SK-N-SH (cell line): Measurements from ENCODE around the gene TRIOBP. TPM values are rescaled to one million over a fixed set of nuclear protein-coding genes. Genes with fewer than 3 reads are reported as not detected.
A peak's percentile ranks its signal among the peaks of the same experiment; 100 is the strongest.

Experiments used
- CTCF ChIA-PET: fragments of 300-600, 350-600 bp; formaldehyde crosslinking; extraction: SDS; loops from one replicate; lab custom pipeline; 2021; lab: Yijun Ruan, JAX
- POLR2A ChIA-PET: fragments of 350-600 bp; sonication (Branson Sonifier 250); formaldehyde crosslinking; extraction: SDS; loops from one replicate; lab custom pipeline; 2020; ENCODE audit warnings: antibody characterized with exemption, inconsistent platforms; lab: Yijun Ruan, JAX
- DNase-seq: peaks from one replicate; pipeline ENCODE4 v3.0.0; 2012
- H2AFZ ChIP-seq: fragments of 200-600 bp; sonication (generic); 2 replicates; pipeline ENCODE4 v1.8.1; 2016; ENCODE audit warnings: antibody characterized with exemption, mild to moderate bottlenecking, low read depth
- H3F3A ChIP-seq: fragments of 200-600 bp; sonication (generic); replicated peaks from 2 replicates; pipeline ENCODE3; 2016; ENCODE audit warnings: antibody characterized with exemption, mild to moderate bottlenecking; ENCODE audit not compliant: insufficient read depth
- H3K27ac ChIP-seq, 2 experiments: fragments of 200-500 bp in 1 of 2; fragments of 200-600 bp in 1 of 2; sonication (Bioruptor generic) in 1 of 2; sonication (generic), shearing (Covaris generic) in 1 of 2; 2 replicates each; pipeline versions ENCODE4 v1.5.1 to v1.6.1; 2014 to 2016; ENCODE audit warnings: low read depth in 2 of 2, inconsistent platforms in 1 of 2, low read length in 1 of 2, mild to moderate bottlenecking in 1 of 2, mixed read lengths in 1 of 2
- H3K27me3 ChIP-seq: fragments of 200-600 bp; sonication (generic), shearing (Covaris generic); 2 replicates; pipeline ENCODE4 v1.6.1; 2016; ENCODE audit warnings: mixed run types; ENCODE audit not compliant: insufficient read depth
- H3K36me3 ChIP-seq, 2 experiments: fragments of 200-500 bp in 1 of 2; fragments of 200-600 bp in 1 of 2; sonication (Bioruptor generic) in 1 of 2; sonication (generic) in 1 of 2; replicated peaks in 1 of 2; 2 replicates each; pipeline versions ENCODE3 to v1.5.1; 2014 to 2016; ENCODE audit warnings: low read length in 1 of 2, mild to moderate bottlenecking in 1 of 2; ENCODE audit not compliant: insufficient read depth in 2 of 2, control insufficient read depth in 1 of 2
- H3K4me1 ChIP-seq, 2 experiments: fragments of 200-500 bp in 1 of 2; fragments of 200-600 bp in 1 of 2; sonication (Bioruptor generic) in 1 of 2; sonication (generic), shearing (Covaris generic) in 1 of 2; 2 replicates each; pipeline versions ENCODE4 v1.5.1 to v1.6.1; 2014 to 2016; ENCODE audit warnings: low read depth in 1 of 2, low read length in 1 of 2, mixed run types in 1 of 2; ENCODE audit not compliant: insufficient read depth in 2 of 2, control insufficient read depth in 1 of 2
- H3K4me2 ChIP-seq: fragments of 200-600 bp; sonication (generic), shearing (Covaris generic); 2 replicates; pipeline ENCODE4 v1.6.1; 2017; ENCODE audit warnings: mixed run types
- H3K4me3 ChIP-seq, 2 experiments: fragments of 200-500 bp in 1 of 2; fragments of 200-600 bp in 1 of 2; sonication (Bioruptor generic) in 1 of 2; sonication (generic), shearing (Covaris generic) in 1 of 2; 2 replicates each; pipeline versions ENCODE4 v1.5.1 to v1.8.1; 2014 to 2016; ENCODE audit warnings: low read depth in 2 of 2, inconsistent platforms in 1 of 2, low read length in 1 of 2, mild to moderate bottlenecking in 1 of 2, mixed read lengths in 1 of 2, moderate library complexity in 1 of 2
- H3K79me2 ChIP-seq: fragments of 200-600 bp; sonication (generic); 2 replicates; pipeline ENCODE4 v1.8.1; 2017; ENCODE audit warnings: mild to moderate bottlenecking; ENCODE audit not compliant: insufficient read depth
- H3K9ac ChIP-seq: fragments of 200-600 bp; sonication (generic); 2 replicates; pipeline ENCODE4 v1.6.1; 2017; ENCODE audit warnings: mixed run types
- H3K9me2 ChIP-seq: fragments of 200-600 bp; sonication (generic); 2 replicates; pipeline ENCODE4 v1.6.1; 2017; ENCODE audit warnings: mixed run types
- H3K9me3 ChIP-seq: fragments of 200-600 bp; sonication (generic); 2 replicates; pipeline ENCODE4 v1.6.1; 2017; ENCODE audit warnings: mixed run types, mild to moderate bottlenecking, moderate library complexity
- H4K20me1 ChIP-seq: fragments of 200-600 bp; sonication (generic); 2 replicates; pipeline ENCODE4 v1.6.1; 2017; ENCODE audit warnings: mild to moderate bottlenecking, mixed run types; ENCODE audit not compliant: insufficient read depth
- ELF1 ChIP-seq: IDR thresholded peaks from 2 replicates; pipeline ENCODE4 v1.4.0; 2012
- EZH2phosphoT487 ChIP-seq: fragments of 200-600 bp; sonication (generic); IDR thresholded peaks from 2 replicates; pipeline ENCODE4 v1.6.1; 2017; ENCODE audit warnings: low read depth, mixed run types, mild to moderate bottlenecking, antibody characterized with exemption, moderate library complexity, borderline replicate concordance
- FOSL2 ChIP-seq: IDR thresholded peaks from 2 replicates; pipeline ENCODE4 v1.4.0; 2012; ENCODE audit warnings: low read depth, mild to moderate bottlenecking, moderate library complexity, borderline replicate concordance
- FOXJ3 ChIP-seq: sonication (generic); formaldehyde crosslinking; IDR thresholded peaks from 2 replicates; pipeline ENCODE4 v1.5.1; 2020; ENCODE audit warnings: mild to moderate bottlenecking, missing genetic modification reagents
- FOXM1 ChIP-seq: IDR thresholded peaks from 2 replicates; pipeline ENCODE4 v1.4.0; 2012; ENCODE audit warnings: low read depth, mild to moderate bottlenecking
- MEF2A ChIP-seq: IDR thresholded peaks from 2 replicates; pipeline ENCODE4 v1.4.0; 2012; ENCODE audit warnings: low read depth, borderline replicate concordance
- POLR2AphosphoS5 ChIP-seq: IDR thresholded peaks from 2 replicates; pipeline ENCODE4 v1.6.1; 2012; ENCODE audit warnings: low read depth, low read length
- RAD21 ChIP-seq: IDR thresholded peaks from 2 replicates; pipeline ENCODE4 v1.6.1; 2012; ENCODE audit warnings: mild to moderate bottlenecking, low read length
- RCOR1 ChIP-seq: fragments of 150-350 bp; IDR thresholded peaks from 2 replicates; pipeline ENCODE4 v1.6.1; 2017; ENCODE audit warnings: antibody characterized with exemption, low read length
- RXRA ChIP-seq: IDR thresholded peaks from 2 replicates; pipeline ENCODE4 v1.4.0; 2012; ENCODE audit warnings: low read depth, mild to moderate bottlenecking, borderline replicate concordance
- SMC3 ChIP-seq: IDR thresholded peaks from 2 replicates; pipeline ENCODE4 v1.6.1; 2012; ENCODE audit warnings: low read depth, low read length, improper control_type of control experiment
- YY1 ChIP-seq: IDR thresholded peaks from 2 replicates; pipeline ENCODE4 v1.4.0; 2012; ENCODE audit warnings: low read depth, mild to moderate bottlenecking
- WGBS: methylation state at CpG from one replicate; pipeline ENCODE4 v1.1.6; 2017; ENCODE audit warnings: low lambda C conversion rate; 5-methylcytosine and 5-hydroxymethylcytosine counted together
- polyA plus RNA-seq, 3 experiments: library from polyadenylated mRNA; depleted of rRNA; stranded (reverse); fragments of >200 nt; gene quantifications; 2 replicates each; pipeline ENCODE4 v1.2.3, GENCODE V29; 2012
- TF ChIP-seq, protein P1 (sequence below): IDR thresholded peaks from 2 replicates; pipeline ENCODE4 v1.4.0; 2012; ENCODE audit warnings: low read depth, borderline replicate concordance
- TF ChIP-seq, protein P2 (sequence below): IDR thresholded peaks from 2 replicates; pipeline ENCODE4; 2012

Gene TRIOBP
- polyA plus RNA-seq, 1 of the 3 experiments (the other 2 are of a cell fraction), result 43.6 TPM

DNA sequence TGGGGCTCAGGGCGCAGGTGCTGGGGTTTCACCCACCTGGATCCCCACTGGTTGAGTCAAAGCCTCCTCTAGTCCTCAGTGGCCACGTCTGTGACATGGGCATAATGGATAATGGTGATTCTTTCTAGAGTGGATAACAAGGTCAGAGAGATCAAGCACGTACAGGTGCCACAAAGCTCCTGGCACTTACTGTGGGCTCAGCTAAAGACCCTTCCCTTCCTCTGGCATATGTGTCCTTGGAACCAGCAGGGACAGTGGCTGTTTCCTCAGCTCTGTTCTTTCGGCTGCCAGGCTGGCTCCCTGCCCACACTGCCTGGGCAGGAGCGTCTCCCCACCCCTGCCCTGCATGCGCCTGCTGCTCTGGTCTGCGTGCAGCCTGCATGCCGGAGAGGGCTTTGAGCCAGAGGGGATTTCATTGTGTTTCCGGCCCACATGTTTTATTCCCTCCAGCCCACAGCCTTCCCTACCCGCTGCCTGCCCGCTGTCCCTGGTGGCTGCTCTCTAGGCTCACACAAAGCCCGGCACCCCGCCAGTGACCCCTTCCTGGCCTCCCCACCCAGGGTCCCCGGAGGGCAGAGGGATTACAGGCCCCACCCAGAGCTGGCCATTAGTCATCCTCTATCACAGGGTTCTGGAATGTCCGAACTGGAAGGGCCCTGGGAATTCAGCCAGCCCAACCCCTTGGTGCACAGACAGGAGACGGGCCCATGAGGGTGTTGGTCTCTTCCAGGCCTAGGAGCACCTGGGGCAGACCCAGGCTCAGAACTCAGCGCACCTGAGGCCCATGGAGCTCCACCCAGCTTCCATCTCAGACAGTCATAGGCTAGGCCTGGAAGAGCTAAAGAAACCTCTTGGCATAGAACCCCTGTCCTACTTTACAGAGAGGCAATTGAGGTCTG, 55.6 kb downstream of the TRIOBP start (continued):
- TF ChIP-seq, protein P1, sequence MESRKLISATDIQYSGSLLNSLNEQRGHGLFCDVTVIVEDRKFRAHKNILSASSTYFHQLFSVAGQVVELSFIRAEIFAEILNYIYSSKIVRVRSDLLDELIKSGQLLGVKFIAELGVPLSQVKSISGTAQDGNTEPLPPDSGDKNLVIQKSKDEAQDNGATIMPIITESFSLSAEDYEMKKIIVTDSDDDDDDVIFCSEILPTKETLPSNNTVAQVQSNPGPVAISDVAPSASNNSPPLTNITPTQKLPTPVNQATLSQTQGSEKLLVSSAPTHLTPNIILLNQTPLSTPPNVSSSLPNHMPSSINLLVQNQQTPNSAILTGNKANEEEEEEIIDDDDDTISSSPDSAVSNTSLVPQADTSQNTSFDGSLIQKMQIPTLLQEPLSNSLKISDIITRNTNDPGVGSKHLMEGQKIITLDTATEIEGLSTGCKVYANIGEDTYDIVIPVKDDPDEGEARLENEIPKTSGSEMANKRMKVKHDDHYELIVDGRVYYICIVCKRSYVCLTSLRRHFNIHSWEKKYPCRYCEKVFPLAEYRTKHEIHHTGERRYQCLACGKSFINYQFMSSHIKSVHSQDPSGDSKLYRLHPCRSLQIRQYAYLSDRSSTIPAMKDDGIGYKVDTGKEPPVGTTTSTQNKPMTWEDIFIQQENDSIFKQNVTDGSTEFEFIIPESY, result peak; percentile 63; the same call in 1 of the 2 replicates
- TF ChIP-seq ELF1, result no peak
- TF ChIP-seq POLR2AphosphoS5, result peak; percentile 60; the same call in 1 of the 2 replicates
- TF ChIP-seq FOSL2, result peak; percentile 80; the same call in 1 of the 2 replicates
- no peak for TF ChIP-seq YY1
- peak; percentile 36 for TF ChIP-seq RAD21
- TF ChIP-seq FOXM1, result peak; percentile 45; the same call in 1 of the 2 replicates
- TF ChIP-seq EZH2phosphoT487, result no peak
- peak; percentile 75 for TF ChIP-seq RCOR1
- TF ChIP-seq FOXJ3 (CRISPR knock-in tag), result peak; percentile 88; the same call in 1 of the 2 replicates
- TF ChIP-seq MEF2A, result no peak
- peak; percentile 100 for TF ChIP-seq RXRA

DNA sequence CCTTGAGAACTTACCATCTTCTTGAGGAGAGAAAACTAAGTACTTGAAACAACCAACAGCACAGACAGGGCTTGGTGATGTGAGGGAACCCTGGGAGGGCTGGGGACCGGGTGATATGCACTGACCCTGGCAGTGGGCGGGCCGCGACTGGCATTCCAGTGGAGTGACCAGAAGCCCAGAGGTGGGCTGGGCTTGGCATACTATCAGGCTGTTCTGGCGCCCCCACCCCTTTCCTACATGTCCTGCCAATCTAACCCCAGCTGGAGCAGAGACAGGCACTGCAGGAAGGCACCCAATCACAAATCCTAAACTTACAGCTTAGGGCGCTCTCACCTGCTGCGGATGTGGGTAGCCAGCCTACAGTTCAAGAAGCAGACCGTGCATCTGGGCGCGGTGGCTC, 56.9 kb downstream of the TRIOBP start:
- no peak for DNase-seq
- peak overlapping the region; percentile 77 to 96; a peak in 3 of 4 replicates for H3K27ac ChIP-seq
- no peak overlapping the region for H2AFZ ChIP-seq
- no peak overlapping the region for H3K9ac ChIP-seq
- no peaks in the 10 kb centered on the region for H3K9me2 ChIP-seq
- H3F3A ChIP-seq, result peaks cover 26% of the 10 kb centered on the region
- H3K27me3 ChIP-seq, result no peaks in the 10 kb centered on the region
- 71% methylated on average over 10 of the region's 10 CpGs for WGBS
- TF ChIP-seq YY1 (no peak), SMC3 (no peak)
- TF ChIP-seq, protein P2, sequence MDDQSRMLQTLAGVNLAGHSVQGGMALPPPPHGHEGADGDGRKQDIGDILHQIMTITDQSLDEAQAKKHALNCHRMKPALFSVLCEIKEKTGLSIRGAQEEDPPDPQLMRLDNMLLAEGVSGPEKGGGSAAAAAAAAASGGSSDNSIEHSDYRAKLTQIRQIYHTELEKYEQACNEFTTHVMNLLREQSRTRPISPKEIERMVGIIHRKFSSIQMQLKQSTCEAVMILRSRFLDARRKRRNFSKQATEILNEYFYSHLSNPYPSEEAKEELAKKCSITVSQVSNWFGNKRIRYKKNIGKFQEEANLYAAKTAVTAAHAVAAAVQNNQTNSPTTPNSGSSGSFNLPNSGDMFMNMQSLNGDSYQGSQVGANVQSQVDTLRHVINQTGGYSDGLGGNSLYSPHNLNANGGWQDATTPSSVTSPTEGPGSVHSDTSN, result peak; percentile 28; the same call in 1 of the 2 replicates
- ChIA-PET CTCF (interaction anchor here (1.2 to 2.0 kb wide), 2 partner anchors 35 to 66 kb away, joined by 3 to 5 read pairs; no protein-coding TSS in a partner anchor), POLR2A (interaction anchor here (1.6 kb wide), 1 partner anchor 13 kb away, joined by 7 read pairs; no protein-coding TSS in a partner anchor)
- H3K4me3 ChIP-seq, result no peak overlapping the region
- H3K79me2 ChIP-seq, result peaks cover 56% of the 10 kb centered on the region
- peaks cover 33% of the 10 kb centered on the region for H4K20me1 ChIP-seq
- H3K36me3 ChIP-seq, result peaks cover 18 to 37% of the 10 kb centered on the region in 2 experiments
- H3K9me3 ChIP-seq, result no peaks in the 10 kb centered on the region
- H3K4me1 ChIP-seq, result peaks cover 40 to 43% of the 10 kb centered on the region in 2 experiments
- peak overlapping the region; percentile 13; the same call in 1 of the 2 replicates for H3K4me2 ChIP-seq
